Transverse colon (tissue), 3 donors: ENCODE results near the gene INO80E.

Experiments used
- CTCF ChIP-seq, 5 experiments: fragments of 200-600 bp in 3 of 5; fragments of 450-650 bp in 2 of 5; sonication (generic) in 3 of 5; IDR thresholded peaks; 1 replicate in 2 of 5; 2 replicates in 3 of 5; pipeline ENCODE4 v1.5.1; 2016 to 2017; ENCODE audit warnings: antibody characterized with exemption in 5 of 5, inconsistent platforms in 3 of 5, mild to moderate bottlenecking in 2 of 5, moderate library complexity in 1 of 5
- EP300 ChIP-seq: sonication (generic); formaldehyde crosslinking; IDR thresholded peaks from one replicate; pipeline ENCODE4 v1.6.1; 2017; ENCODE audit warnings: antibody characterized with exemption, low read depth
- POLR2A ChIP-seq: fragments of 450-650 bp; IDR thresholded peaks from one replicate; pipeline ENCODE4 v1.6.1; 2016; ENCODE audit warnings: antibody characterized with exemption, mild to moderate bottlenecking, moderate library complexity

GRCh38 chr16:29951625-29952365 lies 44.2 kb upstream of the INO80E start:
- TF ChIP-seq CTCF (IDR thresholded peaks at IDR 0.05) (no peak), POLR2A (no peak), EP300 (no peak)
